D341Med (cell line): ENCODE results near the gene RNF126.
"Not testable (repeated sequence)": the region's sequence is repeated elsewhere in the genome, so short reads cannot be mapped to it uniquely, and the experiment has no call there.

Source experiments
- DNase-seq: peaks from one replicate; pipeline ENCODE4 v3.0.0; 2012; ENCODE audit warnings: low spot score

RNF126 gene

GRCh38 chr19:628168-628567, 34.8 kb downstream of the RNF126 start:
- no peak for DNase-seq

GRCh38 chr19:626566-626965, 36.4 kb downstream of the RNF126 start:
- not testable (repeated sequence) for DNase-seq

GRCh38 chr19:625257-625656, 37.8 kb downstream of the RNF126 start:
- DNase-seq, result no peak

- DNase-seq, result no peak
Observed at GRCh38 chr19:624433-625109, 38.4 kb downstream of the RNF126 start.

- no peak for DNase-seq
Observed at GRCh38 chr19:623974-624373, 39.0 kb downstream of the RNF126 start.

GRCh38 chr19:623175-623916, 39.7 kb downstream of the RNF126 start:
- no peak for DNase-seq

- no peak for DNase-seq
Observed at GRCh38 chr19:622666-623065, 40.3 kb downstream of the RNF126 start.

GRCh38 chr19:621819-622218, 41.2 kb downstream of the RNF126 start:
- no peak for DNase-seq

- not testable (repeated sequence) for DNase-seq
Observed at GRCh38 chr19:621191-621590, 41.8 kb downstream of the RNF126 start.

GRCh38 chr19:620166-620862, 42.7 kb downstream of the RNF126 start:
- DNase-seq, result no peak

GRCh38 chr19:619286-620002, 43.6 kb downstream of the RNF126 start:
- DNase-seq, result no peak

GRCh38 chr19:618674-619285, 44.2 kb downstream of the RNF126 start:
- no peak for DNase-seq

- DNase-seq, result no peak
Observed at GRCh38 chr19:618247-618619, 44.8 kb downstream of the RNF126 start.

- DNase-seq, result no peak
Observed at GRCh38 chr19:617551-618246, 45.3 kb downstream of the RNF126 start.

- no peak for DNase-seq
Observed at GRCh38 chr19:616747-617526, 46.1 kb downstream of the RNF126 start.

GRCh38 chr19:616062-616700, 46.8 kb downstream of the RNF126 start:
- no peak for DNase-seq

- DNase-seq, result no peak
Observed at GRCh38 chr19:615619-616018, 47.4 kb downstream of the RNF126 start.

GRCh38 chr19:613732-614567, 49.1 kb downstream of the RNF126 start:
- no peak for DNase-seq

GRCh38 chr19:612941-613340, 50.1 kb downstream of the RNF126 start:
- no peak for DNase-seq
